GM19043 (cell line): Measurements from ENCODE around the gene ARHGAP31.
A peak's percentile ranks its signal among the peaks of the same experiment; 100 is the strongest.
"Not testable (repeated sequence)": the region's sequence is repeated elsewhere in the genome, so short reads cannot be mapped to it uniquely, and the experiment has no call there.

Experiments
- ATAC-seq: cut with Tn5 transposase; IDR thresholded peaks from one replicate; pipeline ENCODE4 v1.9.1; 2021; ENCODE audit warnings: low read depth; ENCODE audit not compliant: unreplicated experiment

Gene ARHGAP31

GRCh38 chr3:119347036-119347435 lies 52.9 kb downstream of the ARHGAP31 start:
- no peak for ATAC-seq

- ATAC-seq = no peak
Measured at GRCh38 chr3:119349354-119350041, 55.3 kb downstream of the ARHGAP31 start.

GRCh38 chr3:119350114-119350513 lies 55.9 kb downstream of the ARHGAP31 start:
- no peak for ATAC-seq

- no peak for ATAC-seq
Measured at GRCh38 chr3:119351581-119351980, 57.4 kb downstream of the ARHGAP31 start.

GRCh38 chr3:119352034-119352609 lies 57.9 kb downstream of the ARHGAP31 start:
- peak; percentile 97 for ATAC-seq

GRCh38 chr3:119352863-119353527 lies 58.8 kb downstream of the ARHGAP31 start:
- peak; percentile 35 for ATAC-seq

GRCh38 chr3:119355608-119356007 lies 61.4 kb downstream of the ARHGAP31 start:
- ATAC-seq = not testable (repeated sequence)

- no peak for ATAC-seq
Measured at GRCh38 chr3:119356646-119357045, 62.5 kb downstream of the ARHGAP31 start.

GRCh38 chr3:119357190-119357589 lies 63.0 kb downstream of the ARHGAP31 start:
- no peak for ATAC-seq

GRCh38 chr3:119359476-119360326 lies 65.5 kb downstream of the ARHGAP31 start:
- peak; percentile 85 for ATAC-seq

GRCh38 chr3:119360736-119361462 lies 66.7 kb downstream of the ARHGAP31 start:
- ATAC-seq = no peak

GRCh38 chr3:119362010-119362409 lies 67.8 kb downstream of the ARHGAP31 start:
- ATAC-seq = no peak

- no peak for ATAC-seq
Measured at GRCh38 chr3:119362940-119363725, 69.0 kb downstream of the ARHGAP31 start.

GRCh38 chr3:119364401-119364800 lies 70.2 kb downstream of the ARHGAP31 start:
- no peak for ATAC-seq

- ATAC-seq = no peak
Measured at GRCh38 chr3:119365418-119365817, 71.2 kb downstream of the ARHGAP31 start.

- ATAC-seq = no peak
Measured at GRCh38 chr3:119367000-119367399, 72.8 kb downstream of the ARHGAP31 start.

- no peak for ATAC-seq
Measured at GRCh38 chr3:119368298-119368697, 74.1 kb downstream of the ARHGAP31 start.

- not testable (repeated sequence) for ATAC-seq
Measured at GRCh38 chr3:119371786-119372185, 77.6 kb downstream of the ARHGAP31 start.

GRCh38 chr3:119375106-119375505 lies 80.9 kb downstream of the ARHGAP31 start:
- ATAC-seq = no peak
